ENCODE results near the gene MOB2.

The MOB2 gene

GRCh38 chr11:1520209-1520662 is 33.7 kb upstream of the MOB2 start:
- Histone ChIP-seq H3K36me3 (no peaks in the 10 kb centered on the region), H3K27me3 (no peaks in the 10 kb centered on the region), H3K4me1 (no peaks in the 10 kb centered on the region), H3K4me3 (ENCODE audit: low read depth, low read length) (no peak overlapping the region), H3K9me3 (no peaks in the 10 kb centered on the region)
- TF ChIP-seq CTCF (IDR thresholded peaks at IDR 0.05; ENCODE audit: low read depth, low read length): no peak
- no peak for DNase-seq

DNA sequence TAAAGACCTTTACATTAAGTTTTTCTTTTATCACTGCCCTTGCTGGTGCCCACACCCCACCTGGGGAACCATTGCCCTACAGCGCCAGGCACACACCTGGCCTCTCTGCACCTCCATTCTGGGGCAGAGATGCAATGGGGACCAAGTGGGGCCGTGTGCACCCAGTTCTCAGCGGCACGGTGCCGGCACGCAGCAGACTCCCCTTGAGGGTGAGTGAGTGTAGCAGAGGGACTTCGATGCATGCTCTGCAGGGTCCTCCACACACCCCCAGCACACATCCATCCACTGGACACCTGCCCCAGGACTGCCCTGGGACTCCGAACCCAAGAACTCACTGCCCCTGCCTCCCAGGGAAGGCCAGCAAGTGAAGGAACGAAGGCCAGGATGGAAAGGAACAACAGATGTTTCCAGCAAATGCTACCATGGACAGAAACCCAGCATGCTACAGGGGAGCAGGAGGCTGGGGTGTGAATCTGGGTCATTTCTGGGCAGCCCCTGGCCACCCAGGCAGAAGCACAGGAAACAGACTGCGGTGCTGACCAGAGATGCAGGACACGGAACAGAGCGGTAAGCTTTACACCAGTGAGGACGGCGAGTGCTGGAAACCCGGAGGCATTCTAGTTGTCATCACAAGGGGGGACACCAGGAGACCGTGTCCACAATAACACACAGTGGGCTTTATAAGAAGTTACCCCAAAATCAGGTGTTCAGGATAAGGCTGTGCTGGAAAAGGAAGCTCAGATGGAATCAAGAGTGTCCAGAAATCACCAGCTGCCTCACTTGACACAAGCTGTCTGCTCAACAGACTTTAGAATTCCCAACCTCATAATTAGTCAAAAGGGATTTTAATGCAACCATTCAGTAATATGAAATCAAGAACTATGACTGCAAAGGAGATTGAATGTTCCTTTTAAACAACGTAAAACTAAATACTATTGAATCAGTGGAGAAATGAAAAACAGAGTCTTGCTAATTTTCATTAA is 32.7 kb upstream of the MOB2 start:
- H3K4me1 ChIP-seq: no peaks in the 10 kb centered on the region
- no peaks in the 10 kb centered on the region for H3K36me3 ChIP-seq
- DNase-seq: no peak
- no peak for TF ChIP-seq CTCF (IDR thresholded peaks at IDR 0.05; ENCODE audit: low read depth, low read length)
- no peak overlapping the region for H3K4me3 ChIP-seq (ENCODE audit: low read depth, low read length)
- no peaks in the 10 kb centered on the region for H3K27me3 ChIP-seq
- H3K9me3 ChIP-seq: no peaks in the 10 kb centered on the region

GRCh38 chr11:1518301-1518700 is 31.7 kb upstream of the MOB2 start:
- Histone ChIP-seq H3K27me3 (no peaks in the 10 kb centered on the region), H3K4me1 (no peaks in the 10 kb centered on the region), H3K36me3 (no peaks in the 10 kb centered on the region), H3K4me3 (ENCODE audit: low read depth, low read length) (no peak overlapping the region), H3K9me3 (no peaks in the 10 kb centered on the region)
- no peak for DNase-seq
- TF ChIP-seq CTCF (IDR thresholded peaks at IDR 0.05; ENCODE audit: low read depth, low read length): no peak

DNA sequence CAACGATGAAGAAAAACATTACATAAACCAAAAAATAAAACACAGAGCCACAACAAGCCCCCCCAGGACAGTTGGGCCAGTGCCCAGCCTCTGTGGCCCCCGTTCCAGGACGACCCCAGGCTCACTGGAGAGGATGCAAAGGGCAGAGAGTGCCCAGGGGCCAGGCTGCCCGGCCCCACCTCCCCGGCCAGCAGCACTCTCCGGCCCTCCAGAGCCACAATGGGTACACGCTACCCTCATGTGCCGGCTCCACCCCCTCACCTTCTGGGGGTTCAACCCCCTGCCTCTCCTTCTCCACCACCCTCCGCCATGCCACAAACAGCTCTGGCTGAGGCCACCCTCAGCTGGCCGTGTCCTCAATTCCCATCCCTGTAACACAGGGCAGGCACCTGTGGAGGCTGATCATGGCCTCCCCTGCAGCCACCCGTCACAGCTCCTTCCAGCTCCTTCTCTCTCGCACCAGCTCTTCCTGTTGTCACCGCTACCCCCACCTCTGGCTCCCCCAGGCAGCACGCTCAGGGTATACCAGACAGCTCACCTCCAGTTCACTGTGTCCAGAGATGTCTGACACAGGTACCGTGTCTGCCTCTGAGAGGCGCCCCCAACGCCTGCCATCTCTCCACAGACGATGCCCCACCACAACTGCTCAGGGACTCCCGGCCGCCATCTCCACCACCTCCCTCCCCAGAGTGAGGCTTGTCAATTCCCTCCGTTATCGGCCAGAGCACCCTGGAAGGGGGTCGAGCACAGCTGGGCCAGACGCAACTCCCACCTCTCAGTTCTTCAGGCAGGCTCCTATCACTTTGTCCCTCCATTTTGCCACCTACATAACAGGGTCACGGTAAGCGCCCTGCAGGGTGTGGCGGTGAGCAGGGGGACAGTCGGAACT is 30.8 kb upstream of the MOB2 start:
- Histone ChIP-seq H3K4me3 (ENCODE audit: low read depth, low read length) (no peak overlapping the region), H3K4me1 (no peaks in the 10 kb centered on the region), H3K9me3 (no peaks in the 10 kb centered on the region), H3K36me3 (no peaks in the 10 kb centered on the region), H3K27me3 (no peaks in the 10 kb centered on the region)
- no peak for TF ChIP-seq CTCF (IDR thresholded peaks at IDR 0.05; ENCODE audit: low read depth, low read length)
- no peak for DNase-seq

DNA sequence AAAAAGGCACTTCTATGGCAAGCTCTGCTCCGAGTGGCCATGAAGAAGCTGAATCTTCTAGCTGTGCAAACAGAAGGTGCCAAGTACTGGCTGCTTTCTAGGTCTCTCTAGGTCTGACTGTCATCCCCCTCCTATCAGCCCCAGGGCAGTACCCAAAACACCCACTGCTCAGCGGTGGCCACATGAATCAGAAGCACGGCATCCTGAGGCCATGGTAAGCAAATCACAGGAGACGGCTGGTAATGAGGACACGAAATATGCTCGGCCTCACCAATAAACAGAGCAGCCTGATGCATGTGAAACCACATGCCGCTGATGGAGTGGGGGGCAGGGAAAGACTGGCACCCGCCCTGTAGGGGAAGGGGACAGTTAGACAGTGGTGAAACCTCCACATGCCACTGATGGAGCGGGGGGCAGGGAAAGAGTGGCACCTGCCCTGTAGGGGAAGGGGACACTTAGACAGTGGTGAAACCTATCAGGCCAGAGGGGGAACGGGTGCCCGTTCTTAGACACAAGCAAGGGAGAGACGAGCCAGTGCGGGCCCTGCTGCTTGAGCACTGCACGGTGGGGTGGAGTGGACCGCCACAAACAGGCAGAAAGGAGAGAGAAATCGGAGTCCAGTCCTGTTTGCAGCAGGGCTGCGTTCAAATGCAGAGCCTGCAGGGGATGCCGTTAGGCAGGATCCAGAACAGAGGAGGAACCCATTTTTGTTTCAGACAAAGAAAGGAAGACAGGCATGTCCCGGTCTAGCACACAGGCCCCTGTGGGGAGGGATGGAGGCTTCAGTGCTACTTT is 29.9 kb upstream of the MOB2 start:
- no peaks in the 10 kb centered on the region for H3K27me3 ChIP-seq
- no peak overlapping the region for H3K4me3 ChIP-seq (ENCODE audit: low read depth, low read length)
- H3K4me1 ChIP-seq: no peaks in the 10 kb centered on the region
- DNase-seq: no peak
- no peak for TF ChIP-seq CTCF (IDR thresholded peaks at IDR 0.05; ENCODE audit: low read depth, low read length)
- H3K36me3 ChIP-seq: no peaks in the 10 kb centered on the region
- no peaks in the 10 kb centered on the region for H3K9me3 ChIP-seq

Measured in BE2C (cell line).